ENCODE measurements around the gene CYYR1.

DNA sequence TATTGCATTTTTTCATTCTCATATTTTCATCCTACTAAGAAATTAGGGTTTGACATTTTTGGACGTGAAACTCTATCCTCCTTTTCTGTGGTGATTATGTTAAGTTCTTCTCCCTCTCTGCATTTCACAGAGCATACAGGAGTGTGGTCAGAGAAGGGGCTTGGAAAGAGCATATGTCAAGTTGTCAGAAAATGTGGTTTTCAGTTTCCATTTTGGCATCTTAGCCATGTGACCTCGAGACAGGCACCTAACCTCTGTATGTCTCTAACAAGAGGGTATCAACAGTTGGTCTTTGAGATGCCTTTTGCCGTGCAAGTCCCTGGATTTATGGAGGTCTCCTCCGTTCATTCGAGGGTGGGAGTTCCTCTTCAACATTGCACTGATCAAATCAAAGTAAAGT, 140.7 kb downstream of the CYYR1 start:
- TF ChIP-seq, protein P1, sequence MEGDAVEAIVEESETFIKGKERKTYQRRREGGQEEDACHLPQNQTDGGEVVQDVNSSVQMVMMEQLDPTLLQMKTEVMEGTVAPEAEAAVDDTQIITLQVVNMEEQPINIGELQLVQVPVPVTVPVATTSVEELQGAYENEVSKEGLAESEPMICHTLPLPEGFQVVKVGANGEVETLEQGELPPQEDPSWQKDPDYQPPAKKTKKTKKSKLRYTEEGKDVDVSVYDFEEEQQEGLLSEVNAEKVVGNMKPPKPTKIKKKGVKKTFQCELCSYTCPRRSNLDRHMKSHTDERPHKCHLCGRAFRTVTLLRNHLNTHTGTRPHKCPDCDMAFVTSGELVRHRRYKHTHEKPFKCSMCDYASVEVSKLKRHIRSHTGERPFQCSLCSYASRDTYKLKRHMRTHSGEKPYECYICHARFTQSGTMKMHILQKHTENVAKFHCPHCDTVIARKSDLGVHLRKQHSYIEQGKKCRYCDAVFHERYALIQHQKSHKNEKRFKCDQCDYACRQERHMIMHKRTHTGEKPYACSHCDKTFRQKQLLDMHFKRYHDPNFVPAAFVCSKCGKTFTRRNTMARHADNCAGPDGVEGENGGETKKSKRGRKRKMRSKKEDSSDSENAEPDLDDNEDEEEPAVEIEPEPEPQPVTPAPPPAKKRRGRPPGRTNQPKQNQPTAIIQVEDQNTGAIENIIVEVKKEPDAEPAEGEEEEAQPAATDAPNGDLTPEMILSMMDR (IDR thresholded peaks at IDR 0.05): no peak
- no peak for TF ChIP-seq POLR2A (IDR thresholded peaks at IDR 0.05)
